Lower leg skin (tissue), 3 donors: ENCODE results near the gene OSBP2.

ENCODE experiments used
- CTCF ChIP-seq, 3 donors: fragments of 450-650 bp; IDR thresholded peaks; one replicate each; pipeline ENCODE4 v1.5.1; 2016; ENCODE audit warnings: antibody characterized with exemption in 3 of 3, mild to moderate bottlenecking in 3 of 3, moderate library complexity in 2 of 3
- POLR2A ChIP-seq, 2 donors: fragments of 450-650 bp; IDR thresholded peaks; one replicate each; pipeline ENCODE4 v1.6.1; 2016 to 2017; ENCODE audit warnings: antibody characterized with exemption in 2 of 2, mild to moderate bottlenecking in 1 of 2, moderate library complexity in 1 of 2

DNA sequence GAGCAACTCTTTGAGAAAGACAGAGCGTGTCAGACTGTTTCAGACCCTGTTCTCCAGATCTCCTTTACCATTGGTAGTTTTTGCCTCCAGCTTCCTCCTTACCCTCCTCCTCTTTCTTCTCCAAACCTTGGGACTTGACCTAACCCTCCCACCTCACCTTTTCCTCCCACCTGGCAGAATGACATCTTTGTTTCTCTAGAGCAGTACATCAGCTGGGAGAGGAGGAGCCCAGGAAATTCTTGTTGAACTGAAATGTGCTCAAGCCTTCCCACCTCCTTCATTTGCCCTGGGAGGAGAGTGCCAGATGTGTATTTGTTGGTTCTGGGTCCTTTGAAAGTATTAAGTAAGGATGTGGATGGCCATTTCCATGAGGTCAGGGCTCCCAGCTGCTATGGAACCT, 17.4 kb downstream of the OSBP2 start:
- TF ChIP-seq CTCF (IDR thresholded peaks at IDR 0.05): no peak
- TF ChIP-seq POLR2A (IDR thresholded peaks at IDR 0.05): no peak
